NCI-H2081 treated with DMSO at 0.1 percent for 48 hours (cell line): Measurements from ENCODE around the gene KRT33A.
"Not testable (repeated sequence)": the region's sequence is repeated elsewhere in the genome, so short reads cannot be mapped to it uniquely, and the experiment has no call there.

ENCODE experiments used
- DNase-seq: peaks from one replicate; lab custom pipeline; 2025; lab: John Stamatoyannopoulos, UW

Gene KRT33A

GRCh38 chr17:41363881-41364280 is 13.3 kb upstream of the KRT33A start:
- no peak for DNase-seq

- no peak for DNase-seq
Observed at GRCh38 chr17:41360296-41360995, 9.8 kb upstream of the KRT33A start.

GRCh38 chr17:41354536-41354935 is 3.9 kb upstream of the KRT33A start:
- no peak for DNase-seq

GRCh38 chr17:41352597-41353366 is 2.2 kb upstream of the KRT33A start:
- no peak for DNase-seq

- DNase-seq = no peak
Observed at GRCh38 chr17:41351177-41351576, 549 bp upstream of the KRT33A start.

- DNase-seq = no peak
Observed at GRCh38 chr17:41347869-41348760, 2.5 kb downstream of the KRT33A start.

GRCh38 chr17:41346421-41346820 is 4.2 kb downstream of the KRT33A start:
- not testable (repeated sequence) for DNase-seq

- DNase-seq = no peak
Observed at GRCh38 chr17:41345992-41346391, 4.6 kb downstream of the KRT33A start.

GRCh38 chr17:41343029-41343428 is 7.6 kb downstream of the KRT33A start:
- DNase-seq = no peak

- DNase-seq = no peak
Observed at GRCh38 chr17:41340934-41341861, 9.4 kb downstream of the KRT33A start.

- no peak for DNase-seq
Observed at GRCh38 chr17:41340494-41340893, 10.1 kb downstream of the KRT33A start.

GRCh38 chr17:41339571-41340172 is 11.0 kb downstream of the KRT33A start:
- no peak for DNase-seq

GRCh38 chr17:41338961-41339485 is 11.6 kb downstream of the KRT33A start:
- DNase-seq = no peak

- no peak for DNase-seq
Observed at GRCh38 chr17:41335747-41336146, 14.9 kb downstream of the KRT33A start.

GRCh38 chr17:41334385-41335305 is 16.0 kb downstream of the KRT33A start:
- DNase-seq = no peak

- no peak for DNase-seq
Observed at GRCh38 chr17:41333836-41334235, 16.8 kb downstream of the KRT33A start.

GRCh38 chr17:41333098-41333497 is 17.5 kb downstream of the KRT33A start:
- no peak for DNase-seq

GRCh38 chr17:41332239-41332638 is 18.4 kb downstream of the KRT33A start:
- no peak for DNase-seq

- DNase-seq = no peak
Observed at GRCh38 chr17:41331606-41332005, 19.0 kb downstream of the KRT33A start.
